NCI-H524 (cell line): ENCODE results near the gene TBC1D3I.
"Not testable (repeated sequence)": the region's sequence is repeated elsewhere in the genome, so short reads cannot be mapped to it uniquely, and the experiment has no call there.

Experiments
- DNase-seq, 2 experiments: peaks; one replicate each; lab custom pipeline; 2025; lab: John Stamatoyannopoulos, UW

TBC1D3I gene

GRCh38 chr17:36264470-36264869, at the start of gene TBC1D3I:
Gene TBC1D3I, minus strand, starts transcription at chr17:36264570. Its CDS starts 1,585 bp downstream, at chr17:36262985.
- DNase-seq = not testable (repeated sequence)

DNA sequence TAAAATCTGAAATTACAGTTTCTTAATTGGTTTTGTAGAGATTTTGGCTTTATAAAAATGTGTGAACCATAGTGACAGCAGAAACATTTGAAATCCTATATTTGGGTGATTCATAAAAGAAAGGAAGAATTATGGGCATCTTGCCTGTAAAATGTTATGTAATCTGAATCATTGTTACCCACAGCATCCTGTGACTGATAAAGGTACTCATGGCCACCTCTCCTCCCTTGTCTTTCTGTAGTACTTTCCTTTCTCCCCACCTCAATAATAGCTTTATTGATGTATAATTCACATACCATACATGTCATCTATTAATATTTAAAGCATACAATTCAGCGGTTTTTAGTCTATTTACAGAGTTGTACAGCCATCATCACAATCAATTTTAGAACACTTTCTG, 30.8 kb upstream of the TBC1D3I start:
- not testable (repeated sequence) for DNase-seq

- not testable (repeated sequence) for DNase-seq
Measured at GRCh38 chr17:36289965-36290612, 25.7 kb upstream of the TBC1D3I start.

DNA sequence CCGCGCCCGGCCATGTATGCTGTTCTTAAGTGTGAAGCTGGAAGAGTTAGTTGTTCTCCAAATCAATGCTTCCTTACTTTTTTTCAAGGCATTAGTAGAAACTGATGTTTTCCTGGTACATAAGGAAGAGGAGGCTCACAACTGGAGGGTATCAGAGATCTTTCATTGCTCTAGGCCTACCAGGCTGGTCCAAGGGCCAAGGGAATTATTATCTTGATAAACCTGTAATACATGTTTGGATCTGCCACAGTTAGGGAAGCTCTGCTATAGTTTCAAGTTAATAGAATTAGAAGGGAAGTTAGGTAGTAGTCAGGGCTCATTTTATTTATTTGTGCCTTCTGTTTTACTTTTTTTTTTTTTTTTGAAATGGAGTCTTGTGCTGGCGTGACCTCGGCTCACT, 19.8 kb upstream of the TBC1D3I start:
- not testable (repeated sequence) for DNase-seq

DNA sequence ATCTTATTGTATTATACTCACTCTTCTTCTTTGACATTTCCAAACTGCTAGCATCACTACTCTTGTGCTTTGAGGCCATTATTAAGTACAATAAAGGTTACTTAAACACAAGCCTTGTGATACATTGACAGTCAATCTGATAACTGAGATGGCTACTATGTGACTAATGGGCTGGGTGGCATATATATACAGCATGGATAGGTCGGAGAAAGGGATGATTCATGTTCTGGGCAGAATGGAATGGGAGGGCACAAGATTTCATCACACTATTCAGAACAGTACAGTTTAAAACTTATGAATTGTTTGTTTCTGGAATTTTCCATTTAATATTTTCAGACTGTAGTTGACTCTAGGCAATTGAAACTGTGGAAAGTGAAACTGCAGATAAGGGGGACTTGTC, 18.9 kb upstream of the TBC1D3I start:
- DNase-seq = not testable (repeated sequence)

DNA sequence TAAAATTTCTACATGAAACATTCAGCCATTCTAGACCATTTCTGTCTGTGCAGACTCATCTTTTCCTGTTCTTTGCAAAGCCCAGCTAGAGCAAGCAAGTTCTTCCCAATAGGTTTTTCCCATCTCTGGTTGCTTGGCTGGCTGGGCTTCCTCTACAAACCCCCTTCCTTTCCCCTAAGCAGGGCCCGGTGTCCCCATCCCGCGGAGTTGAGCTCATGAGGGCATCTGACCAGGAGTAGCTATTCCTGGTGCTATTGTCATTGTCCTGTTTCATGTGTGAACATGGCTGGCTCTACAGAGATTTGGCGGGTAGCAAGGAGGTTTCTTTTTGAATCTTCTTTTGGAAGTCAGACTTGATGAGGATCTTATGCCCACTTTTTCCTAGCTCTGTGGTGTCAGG, 22.3 kb downstream of the TBC1D3I start:
- DNase-seq = not testable (repeated sequence)

GRCh38 chr17:36229644-36230043, 34.7 kb downstream of the TBC1D3I start:
- not testable (repeated sequence) for DNase-seq

DNA sequence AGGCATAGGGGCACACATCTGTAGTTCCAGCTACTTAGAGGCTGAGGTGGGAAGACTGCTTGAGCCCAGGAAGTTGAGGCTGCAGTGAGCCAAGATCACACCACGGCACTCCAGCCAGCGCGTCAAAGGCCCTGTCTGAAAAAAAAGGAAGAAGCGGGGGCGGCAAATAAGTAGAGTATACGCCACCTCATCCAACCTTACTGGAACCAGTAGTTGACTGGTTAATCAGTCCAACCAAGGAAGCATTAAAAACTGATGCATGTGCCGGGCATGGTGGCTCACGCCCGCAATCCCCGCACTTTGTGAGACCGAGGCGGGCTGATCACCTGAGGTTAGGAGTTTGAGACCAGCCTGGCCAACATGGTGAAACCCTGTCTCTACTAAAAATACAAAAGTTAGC, 41.4 kb downstream of the TBC1D3I start:
- not testable (repeated sequence) for DNase-seq

GRCh38 chr17:36221581-36222100, 42.7 kb downstream of the TBC1D3I start:
- not testable (repeated sequence) for DNase-seq

DNA sequence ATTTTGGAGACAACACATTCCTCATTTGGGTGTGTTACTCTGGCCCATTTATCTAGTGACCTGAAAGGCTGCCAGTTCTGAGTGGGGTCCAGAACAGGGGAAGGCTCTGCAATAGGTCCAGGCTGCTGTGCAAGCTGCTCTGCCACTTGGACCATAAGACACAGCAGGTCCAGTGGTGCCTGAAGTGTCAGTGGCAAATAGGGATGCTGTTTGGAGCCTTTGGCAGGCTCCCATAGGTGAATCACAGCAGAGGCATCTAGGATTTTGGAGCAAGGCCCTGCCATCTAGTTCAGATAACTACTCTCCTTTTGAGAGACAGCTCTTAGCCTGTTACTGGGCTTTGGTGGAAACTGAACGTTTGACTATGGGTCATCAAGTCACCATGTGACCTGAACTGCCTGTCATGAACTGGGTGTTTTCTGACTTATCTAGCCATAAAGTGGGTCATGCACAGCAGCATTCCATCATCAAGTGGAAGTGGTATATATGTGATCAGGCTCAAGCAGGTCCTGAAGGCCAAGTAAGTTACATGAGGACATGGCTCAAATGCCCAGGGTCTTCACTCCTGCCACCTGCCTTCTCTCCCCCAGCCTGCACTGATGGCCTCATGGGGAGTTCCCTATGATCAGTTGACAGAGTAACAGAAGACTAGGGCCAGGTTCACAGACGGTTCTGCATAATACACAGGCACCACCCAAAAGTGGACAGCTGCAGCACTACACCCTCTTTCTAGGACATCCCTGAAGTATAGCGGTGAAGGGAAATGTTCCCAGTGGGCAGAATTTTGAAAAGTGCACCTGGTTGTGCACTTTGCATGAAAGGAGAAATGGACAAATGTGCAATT, 43.4 kb downstream of the TBC1D3I start:
- not testable (repeated sequence) for DNase-seq

DNA sequence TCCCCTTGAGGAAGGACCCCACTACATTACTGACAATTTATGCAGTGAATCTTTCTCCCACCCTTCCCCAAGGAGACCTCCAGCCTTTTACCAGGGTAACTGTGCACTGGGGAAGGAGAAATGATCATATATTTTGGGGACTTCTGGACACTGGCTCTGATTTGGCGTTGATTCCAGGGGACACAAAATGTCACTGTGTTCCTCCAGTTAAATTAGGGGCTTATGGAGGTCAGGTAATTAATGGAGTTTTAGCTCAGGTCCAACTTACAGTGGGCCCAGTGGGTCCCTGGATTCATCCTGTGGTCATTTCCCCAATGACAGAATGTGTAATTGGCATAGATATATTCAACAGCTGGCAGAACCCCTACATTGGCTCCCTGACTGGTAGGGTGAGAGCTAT, 44.8 kb downstream of the TBC1D3I start:
- DNase-seq = not testable (repeated sequence)

- DNase-seq = not testable (repeated sequence)
Measured at GRCh38 chr17:36215406-36216308, 48.7 kb downstream of the TBC1D3I start.

DNA sequence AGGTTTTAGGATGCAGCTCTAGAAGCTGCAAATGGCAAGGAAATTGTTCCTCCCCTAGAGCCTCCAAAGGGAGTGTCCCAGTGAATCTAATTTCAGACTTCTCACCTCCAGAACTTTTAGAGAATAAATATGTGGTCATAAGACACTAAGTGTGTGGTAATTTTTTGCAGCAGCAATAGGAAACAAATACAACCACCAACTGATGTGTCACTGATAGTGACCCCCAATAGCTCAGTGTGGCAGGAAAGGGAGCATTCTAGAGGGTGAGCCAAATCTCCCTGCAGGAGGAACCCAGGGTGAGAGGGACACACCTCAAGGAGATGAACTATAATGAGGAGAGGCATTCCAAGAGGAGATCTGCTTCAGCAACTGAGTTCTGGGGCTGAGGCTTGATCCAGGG, 49.5 kb downstream of the TBC1D3I start:
- DNase-seq = no peak

DNA sequence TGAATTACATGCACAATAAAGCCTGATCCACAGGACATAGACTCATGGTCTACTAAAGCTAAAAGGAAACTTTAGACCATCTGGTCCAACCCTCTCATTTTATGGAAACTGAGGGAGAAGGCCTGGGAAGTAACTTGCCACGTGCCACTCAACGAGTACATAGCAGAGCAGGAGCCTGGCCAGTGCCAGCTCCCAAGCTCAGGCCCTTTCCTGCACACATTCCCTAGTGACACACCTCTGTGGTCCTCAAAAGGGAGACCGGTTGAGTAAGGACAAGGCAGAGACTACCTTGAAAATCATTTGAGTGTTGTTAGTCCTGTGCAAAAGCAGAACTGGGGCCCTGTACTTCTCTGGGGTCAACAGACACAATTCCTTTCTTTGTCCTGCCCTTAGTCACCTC, 50.7 kb downstream of the TBC1D3I start:
- DNase-seq = no peak

DNA sequence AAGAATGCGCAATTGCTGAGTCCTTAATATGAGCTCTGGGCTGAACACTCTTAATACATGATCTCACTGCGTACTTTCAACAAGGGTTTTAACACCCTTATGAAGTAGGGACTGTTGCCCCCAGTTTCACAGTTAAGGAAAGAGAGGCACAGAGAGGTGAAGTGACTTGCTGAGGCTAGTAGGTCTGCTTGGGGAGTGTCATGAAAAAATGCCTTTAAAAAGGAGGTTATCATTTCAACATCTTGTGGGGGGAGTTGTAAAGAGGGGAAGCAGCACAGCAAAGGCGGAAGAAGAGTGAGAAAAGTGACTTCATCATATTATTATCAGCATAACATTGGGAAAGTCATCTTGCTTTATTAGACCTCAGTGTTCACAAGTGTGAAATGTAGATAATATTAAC, 51.4 kb downstream of the TBC1D3I start:
- DNase-seq = no peak

DNA sequence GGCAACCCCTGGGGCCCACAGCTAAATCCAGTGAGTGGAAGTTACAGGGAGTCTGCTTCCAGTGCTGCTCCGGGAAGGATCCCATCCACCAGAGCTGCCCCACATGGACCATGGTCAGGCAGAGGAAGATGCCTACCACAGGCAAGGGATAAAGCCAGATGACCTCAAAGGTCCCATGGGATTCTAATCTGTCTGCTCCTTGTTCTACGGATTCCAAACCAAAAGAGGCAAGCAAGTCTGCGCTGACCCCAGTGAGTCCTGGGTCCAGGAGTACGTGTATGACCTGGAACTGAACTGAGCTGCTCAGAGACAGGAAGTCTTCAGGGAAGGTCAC, 52.1 kb downstream of the TBC1D3I start:
- DNase-seq = no peak

DNA sequence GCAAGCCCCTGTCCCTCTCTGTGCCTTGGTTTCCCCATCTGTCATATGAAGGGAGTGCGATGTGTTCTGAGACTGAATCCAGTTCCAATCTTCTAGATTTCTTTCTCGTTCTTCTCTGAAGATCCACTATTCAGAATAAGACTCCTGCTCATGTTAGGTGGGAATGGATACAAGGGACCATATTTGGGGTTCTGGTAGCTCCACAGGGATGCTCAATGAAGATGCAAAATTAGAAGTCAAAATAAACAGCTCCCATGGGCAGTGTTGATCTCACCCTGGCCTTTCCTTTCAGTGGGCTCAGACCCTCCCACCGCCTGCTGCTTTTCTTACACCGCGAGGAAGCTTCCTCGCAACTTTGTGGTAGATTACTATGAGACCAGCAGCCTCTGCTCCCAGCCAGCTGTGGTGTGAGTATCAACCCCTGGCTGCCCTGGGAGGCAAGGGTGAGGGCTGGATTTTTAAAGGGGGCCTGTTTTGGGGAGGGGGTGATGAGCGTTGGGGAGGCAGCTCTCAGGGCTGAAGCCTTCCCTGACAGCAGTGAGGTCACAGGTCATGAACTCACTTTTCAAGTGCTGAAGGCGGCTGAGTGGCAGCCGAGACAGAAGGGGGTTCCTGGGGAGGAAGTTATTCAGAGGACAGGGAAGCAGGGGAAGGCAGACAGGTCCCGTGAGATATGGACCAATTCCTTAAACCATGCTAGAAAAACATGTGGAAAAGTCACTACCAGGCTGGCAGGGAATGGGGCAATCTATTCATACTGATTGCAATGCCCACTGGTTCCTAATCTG, 52.7 kb downstream of the TBC1D3I start:
- not testable (repeated sequence) for DNase-seq

DNA sequence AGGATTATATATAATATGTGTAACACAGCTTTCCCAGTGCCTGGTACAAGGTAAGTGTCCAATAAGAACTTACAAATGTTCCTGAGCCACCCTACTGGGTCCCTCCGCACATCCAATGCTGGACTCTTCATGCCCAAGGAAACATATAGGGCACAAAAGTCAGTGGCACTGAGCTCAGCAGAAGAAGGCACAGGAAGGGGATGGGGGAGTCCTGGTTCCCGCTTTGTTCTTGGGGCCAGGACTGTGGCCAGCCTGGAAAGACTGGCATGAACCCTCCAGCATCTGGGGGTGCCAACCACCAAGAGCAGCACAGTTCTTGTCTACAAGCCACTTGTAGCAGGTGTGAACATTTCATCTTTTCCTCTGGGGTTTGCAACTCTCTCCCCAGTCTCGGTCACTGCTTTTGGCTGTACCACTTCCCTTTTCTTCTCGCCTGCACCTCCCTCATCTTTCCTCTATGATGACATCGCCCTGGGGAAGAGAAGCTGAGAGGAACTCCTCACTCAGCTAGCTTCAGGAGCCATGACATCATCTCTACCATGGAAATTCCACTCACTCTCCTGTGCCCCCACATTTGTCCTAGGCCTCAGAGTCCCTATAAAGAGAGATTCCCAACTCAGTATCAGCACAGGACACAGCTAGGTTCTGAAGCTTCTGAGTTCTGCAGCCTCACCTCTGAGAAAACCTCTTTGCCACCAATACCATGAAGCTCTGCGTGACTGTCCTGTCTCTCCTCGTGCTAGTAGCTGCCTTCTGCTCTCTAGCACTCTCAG, 53.7 kb downstream of the TBC1D3I start, which contains the start of gene CCL4L2:
Gene CCL4L2, plus strand, starts transcription at position 625 of the 773 bp plus-strand sequence.
- not testable (repeated sequence) for DNase-seq

- no peak for DNase-seq
Measured at GRCh38 chr17:36209575-36209974, 54.8 kb downstream of the TBC1D3I start.

GRCh38 chr17:36207383-36207782, 57.0 kb downstream of the TBC1D3I start:
- not testable (repeated sequence) for DNase-seq
